NB4 (cell line): ENCODE results near the gene PRSS1.
"Not testable (repeated sequence)": the region's sequence is repeated elsewhere in the genome, so short reads cannot be mapped to it uniquely, and the experiment has no call there.

Experiments used
- DNase-seq: peaks from one replicate; pipeline ENCODE4 v3.0.0; 2010; ENCODE audit warnings: low read depth
- H3K4me3 ChIP-seq: one replicate; pipeline ENCODE4 v1.5.1; 2011; ENCODE audit warnings: mild to moderate bottlenecking, low read depth, low read length, moderate library complexity
- MYC ChIP-seq: IDR thresholded peaks from 2 replicates; pipeline ENCODE4 v1.6.1; 2011; ENCODE audit warnings: low read depth, low read length
- POLR2A ChIP-seq: IDR thresholded peaks from 2 replicates; pipeline ENCODE4 v1.6.1; 2011; ENCODE audit warnings: mild to moderate bottlenecking; ENCODE audit not compliant: insufficient read length; ENCODE audit errors: extremely low read depth
- TF ChIP-seq, protein P1 (sequence below): IDR thresholded peaks from 2 replicates; pipeline ENCODE4 v1.6.1; 2011; ENCODE audit warnings: low read depth, low read length
- TF ChIP-seq, protein P2 (sequence below): IDR thresholded peaks from one replicate; pipeline ENCODE4 v1.5.1; 2012; ENCODE audit warnings: low read depth, low read length

The PRSS1 gene

DNA sequence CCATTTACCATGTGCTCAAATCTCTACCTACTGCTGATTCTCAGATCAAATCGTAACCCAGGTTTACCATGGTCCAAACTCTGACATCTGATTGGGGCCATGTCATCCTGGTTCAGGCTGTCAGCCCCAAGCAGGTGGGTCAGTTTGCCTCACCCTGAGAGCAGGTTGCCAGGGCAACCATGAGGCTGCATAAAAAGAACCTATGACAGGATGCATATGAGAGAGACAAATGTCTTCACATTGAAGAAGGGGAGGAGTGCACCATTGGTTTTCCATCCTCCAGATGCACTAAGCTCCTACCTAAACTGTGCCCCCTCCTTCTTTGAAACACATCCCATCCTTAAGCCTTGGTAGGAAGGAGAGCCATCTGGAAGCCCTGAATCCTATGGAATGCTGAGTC, 10.2 kb downstream of the PRSS1 start:
- TF ChIP-seq, protein P1, sequence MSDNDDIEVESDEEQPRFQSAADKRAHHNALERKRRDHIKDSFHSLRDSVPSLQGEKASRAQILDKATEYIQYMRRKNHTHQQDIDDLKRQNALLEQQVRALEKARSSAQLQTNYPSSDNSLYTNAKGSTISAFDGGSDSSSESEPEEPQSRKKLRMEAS = no peak
- TF ChIP-seq, protein P2, sequence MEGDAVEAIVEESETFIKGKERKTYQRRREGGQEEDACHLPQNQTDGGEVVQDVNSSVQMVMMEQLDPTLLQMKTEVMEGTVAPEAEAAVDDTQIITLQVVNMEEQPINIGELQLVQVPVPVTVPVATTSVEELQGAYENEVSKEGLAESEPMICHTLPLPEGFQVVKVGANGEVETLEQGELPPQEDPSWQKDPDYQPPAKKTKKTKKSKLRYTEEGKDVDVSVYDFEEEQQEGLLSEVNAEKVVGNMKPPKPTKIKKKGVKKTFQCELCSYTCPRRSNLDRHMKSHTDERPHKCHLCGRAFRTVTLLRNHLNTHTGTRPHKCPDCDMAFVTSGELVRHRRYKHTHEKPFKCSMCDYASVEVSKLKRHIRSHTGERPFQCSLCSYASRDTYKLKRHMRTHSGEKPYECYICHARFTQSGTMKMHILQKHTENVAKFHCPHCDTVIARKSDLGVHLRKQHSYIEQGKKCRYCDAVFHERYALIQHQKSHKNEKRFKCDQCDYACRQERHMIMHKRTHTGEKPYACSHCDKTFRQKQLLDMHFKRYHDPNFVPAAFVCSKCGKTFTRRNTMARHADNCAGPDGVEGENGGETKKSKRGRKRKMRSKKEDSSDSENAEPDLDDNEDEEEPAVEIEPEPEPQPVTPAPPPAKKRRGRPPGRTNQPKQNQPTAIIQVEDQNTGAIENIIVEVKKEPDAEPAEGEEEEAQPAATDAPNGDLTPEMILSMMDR = no peak
- TF ChIP-seq MYC = no peak
- no peak for TF ChIP-seq POLR2A
- DNase-seq = no peak
- no peak overlapping the region for H3K4me3 ChIP-seq

DNA sequence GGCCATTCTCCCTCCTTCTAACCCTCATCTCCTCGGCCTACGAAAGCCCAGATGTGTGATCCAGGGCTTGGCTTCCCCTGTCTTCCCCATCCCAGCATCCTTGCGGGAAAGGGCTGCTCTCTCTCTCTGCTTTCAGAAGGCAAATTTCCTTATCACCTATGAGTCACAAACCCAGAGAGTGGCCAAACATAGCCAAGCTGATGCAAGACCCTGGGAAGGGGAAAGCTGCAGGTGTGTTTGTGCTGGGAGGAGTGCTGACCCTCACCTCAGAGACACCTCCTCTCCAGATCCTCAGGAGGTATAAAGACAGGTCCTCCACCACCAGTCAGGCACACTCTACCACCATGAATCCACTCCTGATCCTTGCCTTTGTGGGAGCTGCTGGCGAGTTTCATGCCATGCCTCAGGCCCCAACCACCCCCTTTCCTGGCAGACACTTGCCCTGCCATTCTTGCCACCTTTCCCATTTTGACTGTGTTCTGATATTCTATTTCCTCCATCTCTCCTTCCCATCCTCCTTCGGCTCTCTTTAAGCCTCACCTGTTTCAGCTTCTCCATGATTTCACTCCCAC, 10.9 kb downstream of the PRSS1 start:
- no peak for DNase-seq
- no peak overlapping the region for H3K4me3 ChIP-seq
- TF ChIP-seq, protein P2 = no peak
- TF ChIP-seq POLR2A (no peak), MYC (no peak)
- TF ChIP-seq, protein P1 = no peak

DNA sequence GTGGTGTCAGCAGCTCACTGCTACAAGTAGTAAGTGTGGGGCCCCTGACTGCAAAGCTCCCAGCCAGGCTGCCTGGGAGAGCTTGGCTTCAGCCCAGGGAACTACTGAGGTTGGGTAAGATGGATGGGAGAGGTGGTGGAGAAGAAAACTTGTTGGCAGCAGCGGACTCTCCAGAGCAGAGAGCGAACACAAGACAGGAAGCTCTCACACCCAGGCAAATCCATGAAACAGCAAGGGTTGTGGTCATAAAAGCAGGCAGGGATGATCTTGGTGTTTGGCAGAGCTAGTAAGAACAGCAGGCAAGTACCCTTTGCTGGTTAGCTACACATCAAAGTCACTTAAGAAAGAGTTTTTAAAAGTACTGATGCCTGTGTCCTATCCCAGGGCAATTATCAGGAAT, 12.3 kb downstream of the PRSS1 start:
- not testable (repeated sequence) for H3K4me3 ChIP-seq, DNase-seq

DNA sequence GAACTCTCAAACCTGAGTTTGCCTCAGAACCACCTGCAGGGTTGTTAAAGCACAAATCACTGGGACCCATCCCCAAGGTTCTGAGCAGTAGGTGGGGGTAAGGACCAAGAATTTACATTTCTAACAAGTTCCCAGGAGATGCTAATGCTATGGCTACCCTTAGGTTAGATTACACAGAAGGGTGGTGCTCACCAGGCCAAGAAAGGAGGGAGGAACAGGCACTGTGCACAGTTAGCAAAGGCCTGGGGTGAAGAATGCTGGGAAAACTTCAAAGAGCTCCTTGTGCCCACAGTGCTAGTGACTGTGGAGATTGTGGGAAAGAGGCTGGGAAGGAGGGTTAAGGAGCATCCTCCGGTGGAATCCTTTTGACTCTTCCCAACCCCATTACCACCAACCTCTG, 12.8 kb downstream of the PRSS1 start:
- DNase-seq = no peak

DNA sequence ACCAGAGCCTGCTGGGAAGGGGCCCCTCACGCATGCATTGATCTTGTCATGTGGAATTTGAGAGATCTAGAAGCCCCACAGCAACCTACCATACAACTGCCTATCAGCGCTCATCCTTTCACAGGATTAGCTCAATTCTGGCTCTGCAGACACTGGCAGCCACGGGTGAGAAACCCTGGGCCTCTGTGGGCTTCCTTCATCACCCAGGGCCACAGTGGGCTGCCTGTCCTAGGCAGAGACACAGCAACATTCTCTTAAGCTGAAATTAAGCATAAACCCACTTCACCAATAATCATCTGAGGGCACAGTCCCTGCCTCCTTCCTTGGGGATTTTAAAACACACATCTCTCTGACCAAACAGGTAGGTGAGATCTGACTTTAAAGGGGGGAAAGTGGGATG, 18.2 kb downstream of the PRSS1 start:
- H3K4me3 ChIP-seq = no peak overlapping the region
- TF ChIP-seq MYC (no peak), POLR2A (no peak)
- TF ChIP-seq, protein P1 = no peak
- TF ChIP-seq, protein P2 = no peak
- DNase-seq = no peak

More for the DNA sequence above, 12.8 kb downstream of the PRSS1 start:
- no peak overlapping the region for H3K4me3 ChIP-seq
- TF ChIP-seq, protein P2 = no peak
- TF ChIP-seq MYC = no peak
- no peak for TF ChIP-seq POLR2A
- TF ChIP-seq, protein P1 = no peak

DNA sequence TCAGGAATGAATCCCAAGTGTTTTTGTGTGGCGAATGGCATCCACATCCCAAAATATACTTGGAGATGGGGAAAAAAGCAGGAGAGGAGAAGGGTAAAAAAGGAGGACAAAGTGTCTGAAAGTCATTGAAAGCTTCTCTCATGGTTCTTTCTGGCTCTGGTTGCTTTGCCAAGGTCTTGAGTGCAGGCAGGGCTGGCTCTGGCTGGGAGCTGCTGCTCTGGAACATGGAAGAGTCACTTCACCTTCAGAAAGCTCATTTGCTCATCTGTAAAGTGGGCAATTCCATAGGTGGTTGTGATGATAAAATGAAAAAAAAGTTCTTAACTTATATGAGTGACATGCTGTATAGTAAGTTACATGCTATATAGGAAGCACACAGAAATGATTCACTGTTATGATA, 18.6 kb downstream of the PRSS1 start:
- H3K4me3 ChIP-seq = no peak overlapping the region
- TF ChIP-seq, protein P1 = no peak
- TF ChIP-seq MYC (no peak), POLR2A (no peak)
- TF ChIP-seq, protein P2 = no peak
- DNase-seq = no peak

DNA sequence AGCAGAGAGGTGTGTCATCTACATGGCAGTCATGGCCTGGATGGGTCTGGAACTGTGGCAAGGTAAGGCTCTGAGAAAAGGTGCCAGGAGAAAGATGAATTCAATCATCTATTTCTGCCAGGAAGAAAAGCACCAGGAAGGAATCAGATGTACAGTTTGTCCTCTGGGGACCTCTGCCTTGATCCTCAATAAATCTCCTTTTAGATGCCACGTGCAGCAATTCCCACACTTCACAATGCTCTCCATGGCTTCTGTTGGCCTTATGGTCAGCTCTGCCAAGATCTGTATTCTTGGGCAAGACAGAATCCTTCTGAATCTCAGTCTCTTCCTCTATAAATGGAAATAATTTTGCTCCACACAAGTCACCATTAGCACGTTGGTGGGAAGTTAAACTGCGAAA, 19.6 kb downstream of the PRSS1 start:
- DNase-seq, H3K4me3 ChIP-seq: not testable (repeated sequence)
